Neural cell (in vitro differentiated cells): Measurements from ENCODE around the gene PRKAG3. TPM values are rescaled to one million over a fixed set of nuclear protein-coding genes. Genes with fewer than 3 reads are reported as not detected.

ENCODE experiments used
- H2AFZ ChIP-seq: fragments of 200-600, 300-800 bp; sonication (generic), shearing (Covaris generic); 2 replicates; pipeline ENCODE4 v1.6.0; 2014; ENCODE audit warnings: low read depth, mild to moderate bottlenecking, antibody characterized with exemption, low read length, moderate library complexity
- H3F3A ChIP-seq: fragments of 200-600 bp; shearing (Covaris generic); 2 replicates; pipeline ENCODE4 v1.6.1; 2016; ENCODE audit warnings: mild to moderate bottlenecking, moderate library complexity, mixed read lengths, antibody characterized with exemption, low read length; ENCODE audit not compliant: insufficient read depth, poor library complexity, severe bottlenecking
- H3K27ac ChIP-seq: fragments of 200-600, 300-800 bp; sonication (generic), shearing (Covaris generic); 2 replicates; pipeline ENCODE4 v1.5.1; 2014; ENCODE audit warnings: mild to moderate bottlenecking, low read length, moderate library complexity
- H3K27me3 ChIP-seq: fragments of 300-800, 200-600 bp; sonication (generic), shearing (Covaris generic); 2 replicates; pipeline ENCODE4 v1.6.0; 2014; ENCODE audit warnings: mild to moderate bottlenecking, low read depth, low read length, moderate library complexity; ENCODE audit not compliant: insufficient read depth
- H3K36me3 ChIP-seq: fragments of 300-800, 200-600 bp; sonication (generic), shearing (Covaris generic); 2 replicates; pipeline ENCODE4 v1.5.1; 2014; ENCODE audit warnings: mild to moderate bottlenecking, antibody characterized with exemption, low read length, moderate library complexity; ENCODE audit not compliant: insufficient read depth
- H3K4me2 ChIP-seq: fragments of 300-800, 200-600 bp; sonication (generic), shearing (Covaris generic); 2 replicates; pipeline ENCODE4 v1.6.0; 2014; ENCODE audit warnings: mild to moderate bottlenecking, low read length
- H3K4me3 ChIP-seq: fragments of 300-800, 200-600 bp; sonication (generic), shearing (Covaris generic); 2 replicates; pipeline ENCODE4 v1.5.1; 2014; ENCODE audit warnings: mild to moderate bottlenecking, low read length, moderate library complexity
- H3K79me2 ChIP-seq: fragments of 200-600 bp; shearing (Covaris generic); replicated peaks from 2 replicates; pipeline ENCODE4 v1.6.0; 2014; ENCODE audit warnings: mild to moderate bottlenecking, low read length, moderate library complexity; ENCODE audit not compliant: insufficient read depth
- H3K9ac ChIP-seq: fragments of 300-800, 200-600 bp; sonication (generic), shearing (Covaris generic); 2 replicates; pipeline ENCODE4 v1.6.1; 2016; ENCODE audit warnings: mild to moderate bottlenecking, low read length, mixed read lengths
- H3K9me2 ChIP-seq: fragments of 200-600 bp; shearing (Covaris generic); 2 replicates; pipeline ENCODE4 v1.6.1; 2016; ENCODE audit warnings: mild to moderate bottlenecking, low read length, mixed read lengths; ENCODE audit not compliant: insufficient read depth
- H3K9me3 ChIP-seq: fragments of 200-600, 300-800 bp; sonication (generic), shearing (Covaris generic); 2 replicates; pipeline ENCODE4 v1.6.1; 2016; ENCODE audit warnings: mild to moderate bottlenecking, mixed run types, low read length, moderate library complexity, mixed read lengths
- H4K20me1 ChIP-seq: fragments of 200-600 bp; shearing (Covaris generic); 2 replicates; pipeline ENCODE4 v1.6.1; 2016; ENCODE audit warnings: mild to moderate bottlenecking, mixed run types; ENCODE audit not compliant: insufficient read depth
- CTCF ChIP-seq: fragments of 450-650 bp; IDR thresholded peaks from 2 replicates; pipeline ENCODE4 v1.5.1; 2014; ENCODE audit warnings: antibody characterized with exemption, mild to moderate bottlenecking, moderate library complexity; ENCODE audit not compliant: poor library complexity, severe bottlenecking
- EP300 ChIP-seq: fragments of 450-650 bp; conservative IDR thresholded peaks from 2 replicates; pipeline ENCODE4 v1.6.1; 2014; ENCODE audit warnings: antibody characterized with exemption, mild to moderate bottlenecking, moderate library complexity; ENCODE audit not compliant: poor library complexity, severe bottlenecking
- EZH2 ChIP-seq: fragments of 200-600, 300-800 bp; shearing (Covaris generic), sonication (generic); IDR thresholded peaks from 2 replicates; pipeline ENCODE4 v1.6.1; 2014; ENCODE audit warnings: antibody characterized with exemption, low read length, borderline replicate concordance, mild to moderate bottlenecking; ENCODE audit not compliant: insufficient read depth, poor library complexity, severe bottlenecking
- MXI1 ChIP-seq: fragments of 450-650 bp; conservative IDR thresholded peaks from 2 replicates; pipeline ENCODE4 v1.6.1; 2014; ENCODE audit warnings: antibody characterized with exemption, mild to moderate bottlenecking; ENCODE audit not compliant: poor library complexity, severe bottlenecking
- POLR2AphosphoS5 ChIP-seq: IDR thresholded peaks from 2 replicates; pipeline ENCODE4 v1.6.1; 2012
- RAD21 ChIP-seq: fragments of 450-650 bp; conservative IDR thresholded peaks from 2 replicates; pipeline ENCODE4 v1.6.1; 2014; ENCODE audit warnings: antibody characterized with exemption, mild to moderate bottlenecking, moderate library complexity
- SMC3 ChIP-seq: fragments of 450-650 bp; conservative IDR thresholded peaks from 2 replicates; pipeline ENCODE4 v1.6.1; 2014; ENCODE audit warnings: antibody characterized with exemption, mild to moderate bottlenecking, moderate library complexity; ENCODE audit not compliant: poor library complexity
- TAF1 ChIP-seq: IDR thresholded peaks from 2 replicates; pipeline ENCODE4 v1.6.1; 2012; ENCODE audit warnings: low read depth
- polyA plus RNA-seq: library from polyadenylated mRNA; depleted of rRNA; stranded (reverse); fragments of >200 nt; gene quantifications from 2 replicates; pipeline ENCODE4 v1.2.3, GENCODE V29; 2014
- TF ChIP-seq, protein P1 (sequence below): IDR thresholded peaks from 2 replicates; pipeline ENCODE4 v1.6.1; 2012; ENCODE audit warnings: borderline replicate concordance

PRKAG3 gene
- polyA plus RNA-seq, 1 donor from 2014 or later: not detected

DNA sequence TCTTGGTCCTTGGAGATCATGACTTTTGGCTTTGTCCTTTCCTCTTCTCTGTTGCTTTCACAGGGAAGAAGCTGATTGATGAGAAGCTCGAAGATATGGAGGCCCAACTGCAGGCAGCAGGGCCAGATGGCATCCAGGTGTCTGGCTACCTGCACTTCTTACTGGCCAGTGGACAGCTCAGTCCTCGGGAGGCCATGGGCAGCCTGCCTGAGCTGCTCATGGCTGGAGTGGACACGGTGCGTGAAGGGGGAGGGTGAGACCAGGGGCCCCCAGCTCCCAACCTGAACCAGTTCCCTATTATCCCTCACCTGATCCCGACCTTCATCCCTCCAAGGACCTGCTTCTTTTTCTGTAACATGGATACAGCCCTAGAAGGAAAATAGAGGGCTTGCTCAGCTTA, 18.7 kb downstream of the PRKAG3 start:
- H3K27ac ChIP-seq: no peak overlapping the region
- no peak overlapping the region for H3K9ac ChIP-seq
- no peaks in the 10 kb centered on the region for H3K9me2 ChIP-seq
- no peaks in the 10 kb centered on the region for H3K79me2 ChIP-seq
- no peak overlapping the region for H3K4me3 ChIP-seq
- H3K4me2 ChIP-seq: no peak overlapping the region
- H3F3A ChIP-seq: no peaks in the 10 kb centered on the region
- no peaks in the 10 kb centered on the region for H4K20me1 ChIP-seq
- no peak for TF ChIP-seq CTCF
- no peak overlapping the region for H2AFZ ChIP-seq
- H3K27me3 ChIP-seq: no peaks in the 10 kb centered on the region
- H3K36me3 ChIP-seq: no peaks in the 10 kb centered on the region
- H3K9me3 ChIP-seq: no peaks in the 10 kb centered on the region

- no peaks in the 10 kb centered on the region for H3K27me3 ChIP-seq
- H4K20me1 ChIP-seq: no peaks in the 10 kb centered on the region
- H3K4me2 ChIP-seq: no peak overlapping the region
- H3K9ac ChIP-seq: no peak overlapping the region
- TF ChIP-seq EZH2 (no peak), RAD21 (no peak), EP300 (no peak), TAF1 (no peak), CTCF (no peak), MXI1 (no peak), POLR2AphosphoS5 (no peak), SMC3 (no peak)
- TF ChIP-seq, protein P1, sequence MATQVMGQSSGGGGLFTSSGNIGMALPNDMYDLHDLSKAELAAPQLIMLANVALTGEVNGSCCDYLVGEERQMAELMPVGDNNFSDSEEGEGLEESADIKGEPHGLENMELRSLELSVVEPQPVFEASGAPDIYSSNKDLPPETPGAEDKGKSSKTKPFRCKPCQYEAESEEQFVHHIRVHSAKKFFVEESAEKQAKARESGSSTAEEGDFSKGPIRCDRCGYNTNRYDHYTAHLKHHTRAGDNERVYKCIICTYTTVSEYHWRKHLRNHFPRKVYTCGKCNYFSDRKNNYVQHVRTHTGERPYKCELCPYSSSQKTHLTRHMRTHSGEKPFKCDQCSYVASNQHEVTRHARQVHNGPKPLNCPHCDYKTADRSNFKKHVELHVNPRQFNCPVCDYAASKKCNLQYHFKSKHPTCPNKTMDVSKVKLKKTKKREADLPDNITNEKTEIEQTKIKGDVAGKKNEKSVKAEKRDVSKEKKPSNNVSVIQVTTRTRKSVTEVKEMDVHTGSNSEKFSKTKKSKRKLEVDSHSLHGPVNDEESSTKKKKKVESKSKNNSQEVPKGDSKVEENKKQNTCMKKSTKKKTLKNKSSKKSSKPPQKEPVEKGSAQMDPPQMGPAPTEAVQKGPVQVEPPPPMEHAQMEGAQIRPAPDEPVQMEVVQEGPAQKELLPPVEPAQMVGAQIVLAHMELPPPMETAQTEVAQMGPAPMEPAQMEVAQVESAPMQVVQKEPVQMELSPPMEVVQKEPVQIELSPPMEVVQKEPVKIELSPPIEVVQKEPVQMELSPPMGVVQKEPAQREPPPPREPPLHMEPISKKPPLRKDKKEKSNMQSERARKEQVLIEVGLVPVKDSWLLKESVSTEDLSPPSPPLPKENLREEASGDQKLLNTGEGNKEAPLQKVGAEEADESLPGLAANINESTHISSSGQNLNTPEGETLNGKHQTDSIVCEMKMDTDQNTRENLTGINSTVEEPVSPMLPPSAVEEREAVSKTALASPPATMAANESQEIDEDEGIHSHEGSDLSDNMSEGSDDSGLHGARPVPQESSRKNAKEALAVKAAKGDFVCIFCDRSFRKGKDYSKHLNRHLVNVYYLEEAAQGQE: no peak
- no peak overlapping the region for H3K4me3 ChIP-seq
- H3K79me2 ChIP-seq: no peaks in the 10 kb centered on the region
- no peaks in the 10 kb centered on the region for H3K9me2 ChIP-seq
- H3K36me3 ChIP-seq: no peaks in the 10 kb centered on the region
- no peaks in the 10 kb centered on the region for H3F3A ChIP-seq
- H2AFZ ChIP-seq: no peak overlapping the region
- no peak overlapping the region for H3K27ac ChIP-seq
- H3K9me3 ChIP-seq: no peaks in the 10 kb centered on the region
Measured at GRCh38 chr2:218812096-218812815, 19.3 kb downstream of the PRKAG3 start.
